HG03135 (cell line): Measurements from ENCODE around the gene OSTM1.

Experiments used
- ATAC-seq: cut with Tn5 transposase; IDR thresholded peaks from one replicate; pipeline ENCODE4 v1.9.1; 2021; ENCODE audit warnings: mild to moderate bottlenecking, moderate library complexity; ENCODE audit not compliant: unreplicated experiment

Gene OSTM1

DNA sequence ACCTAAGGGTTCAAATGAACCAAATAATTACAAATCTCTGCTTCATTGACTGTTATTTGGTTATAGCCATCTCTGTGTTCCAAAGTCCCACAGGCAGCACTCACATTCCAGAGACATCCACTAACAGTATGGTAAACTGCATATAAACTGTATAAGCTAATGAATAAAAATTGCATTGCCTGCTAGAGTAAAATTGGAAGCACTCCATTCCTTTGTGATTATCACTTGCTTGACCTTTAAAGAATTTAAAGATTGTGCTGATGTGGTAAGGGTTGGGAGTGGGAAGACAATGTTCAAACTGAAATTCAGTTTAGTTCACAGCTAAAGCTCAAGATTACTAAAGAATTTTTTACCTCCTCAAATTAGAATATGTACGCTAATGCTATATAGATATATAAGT lies 31.0 kb upstream of the OSTM1 start:
- no peak for ATAC-seq

DNA sequence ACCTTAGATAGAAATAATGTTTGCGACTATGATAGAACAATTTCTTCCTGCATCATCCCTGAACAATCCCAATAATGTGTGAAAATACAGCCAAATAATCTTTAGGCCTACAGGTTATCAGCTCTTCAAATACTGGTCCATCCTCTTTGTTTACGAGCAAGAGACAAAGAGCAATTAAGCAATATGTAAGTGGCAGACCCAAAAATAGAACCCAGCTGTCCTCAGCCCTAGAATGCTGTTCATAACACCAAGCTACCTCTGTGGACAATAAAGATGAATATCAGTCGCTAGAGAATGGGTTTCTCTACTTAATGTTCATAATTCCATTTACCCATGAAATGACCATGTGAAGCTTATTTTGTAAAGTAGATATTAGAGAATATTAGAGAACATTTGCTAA lies 28.4 kb upstream of the OSTM1 start:
- ATAC-seq: no peak

DNA sequence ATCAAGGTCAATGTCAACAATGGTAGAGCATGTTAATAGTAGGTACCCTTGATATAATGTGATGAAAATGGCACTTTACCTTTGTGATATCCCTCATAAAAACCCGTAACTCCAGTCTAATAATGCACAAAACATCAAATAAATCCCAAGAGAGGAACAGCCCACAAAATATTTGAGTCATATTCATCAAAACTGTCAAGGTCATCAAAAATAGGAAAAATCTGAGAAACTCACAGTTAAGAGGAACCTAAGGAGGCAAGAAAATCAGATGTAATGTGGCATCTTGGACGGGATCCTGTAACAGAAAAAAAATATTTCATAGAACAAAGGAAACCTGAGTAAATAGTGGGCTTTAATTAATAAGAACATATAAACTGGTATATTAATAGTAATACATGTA lies 25.5 kb upstream of the OSTM1 start:
- ATAC-seq: no peak

DNA sequence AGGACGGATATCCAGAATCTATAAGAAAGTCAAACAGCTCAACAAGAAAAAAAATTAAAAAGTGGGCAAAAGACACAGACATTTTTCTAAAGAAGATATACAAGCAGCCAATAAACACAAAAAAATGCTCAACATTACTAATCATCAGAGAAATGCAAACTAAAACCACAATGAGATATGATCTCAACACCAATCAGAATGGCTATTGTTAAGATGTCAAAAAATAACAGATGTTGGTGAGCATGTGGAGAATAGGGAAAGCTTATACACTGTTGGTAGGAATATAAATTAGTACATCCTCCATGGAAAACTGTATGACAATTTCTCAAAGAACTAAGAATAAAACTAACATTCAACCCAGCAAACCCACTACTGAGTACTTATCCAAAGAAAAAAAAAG lies 23.3 kb upstream of the OSTM1 start:
- ATAC-seq: no peak

DNA sequence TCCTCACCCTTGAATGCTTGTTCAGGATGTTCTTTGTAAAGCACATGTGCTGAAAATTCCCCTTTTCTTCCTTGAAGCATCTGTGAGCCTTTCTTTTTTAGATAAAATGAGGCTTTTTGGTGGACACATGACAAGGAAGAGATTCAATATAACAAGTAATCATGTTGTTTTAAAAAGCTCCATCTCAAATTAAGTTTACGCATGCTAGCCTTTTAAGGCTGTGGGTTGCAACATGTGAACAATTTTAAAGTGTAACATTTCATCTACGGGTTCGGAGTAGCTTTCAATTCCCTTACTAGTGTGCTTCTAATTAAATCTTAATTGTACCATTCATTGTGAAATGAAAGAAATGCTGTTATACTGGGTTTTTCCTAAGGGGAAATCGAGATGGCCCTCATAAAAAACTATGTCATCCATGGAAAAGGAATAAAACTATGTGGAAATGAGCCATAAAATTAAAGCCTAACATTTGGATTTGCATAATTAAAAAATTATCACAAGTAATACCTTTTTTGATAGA lies 19.3 kb upstream of the OSTM1 start:
- no peak for ATAC-seq

DNA sequence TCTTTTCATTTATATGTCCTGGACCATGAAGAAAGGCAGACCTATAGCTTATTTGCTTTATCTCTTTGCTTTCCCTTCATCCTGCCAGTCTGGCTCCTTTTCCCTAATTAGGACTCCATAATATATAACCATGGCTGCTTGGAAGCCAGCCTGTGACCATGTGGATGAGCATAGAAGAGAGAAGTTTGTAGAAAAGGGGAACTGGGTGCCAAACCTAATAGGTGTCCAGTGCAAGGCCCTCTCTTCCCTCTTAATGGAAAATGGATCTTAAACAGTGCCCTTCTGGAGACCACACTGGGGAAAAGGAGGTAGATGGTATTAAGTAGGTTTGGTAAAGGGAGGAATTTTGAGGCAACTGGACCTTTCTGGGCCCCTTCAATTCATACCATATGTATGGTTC lies 16.7 kb upstream of the OSTM1 start:
- no peak for ATAC-seq

DNA sequence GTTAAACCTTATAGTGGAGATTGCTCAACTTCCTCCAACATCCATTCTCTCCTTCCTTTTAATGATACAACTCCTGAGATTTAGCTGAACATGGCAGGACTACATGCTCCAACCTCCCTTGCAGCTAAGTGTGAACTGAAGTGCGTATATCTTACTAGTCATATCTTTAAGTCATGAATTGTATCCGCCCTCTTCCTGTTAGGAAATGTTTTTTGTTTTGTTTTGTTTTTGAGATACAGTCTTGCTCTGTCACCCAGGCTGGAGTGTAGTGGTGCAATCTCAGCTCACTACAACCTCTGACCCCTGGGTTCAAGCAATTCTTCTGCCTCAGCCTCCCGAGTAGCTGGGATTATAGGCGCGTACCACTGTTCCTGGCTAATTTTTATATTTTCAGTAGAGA lies 8.8 kb upstream of the OSTM1 start:
- no peak for ATAC-seq

DNA sequence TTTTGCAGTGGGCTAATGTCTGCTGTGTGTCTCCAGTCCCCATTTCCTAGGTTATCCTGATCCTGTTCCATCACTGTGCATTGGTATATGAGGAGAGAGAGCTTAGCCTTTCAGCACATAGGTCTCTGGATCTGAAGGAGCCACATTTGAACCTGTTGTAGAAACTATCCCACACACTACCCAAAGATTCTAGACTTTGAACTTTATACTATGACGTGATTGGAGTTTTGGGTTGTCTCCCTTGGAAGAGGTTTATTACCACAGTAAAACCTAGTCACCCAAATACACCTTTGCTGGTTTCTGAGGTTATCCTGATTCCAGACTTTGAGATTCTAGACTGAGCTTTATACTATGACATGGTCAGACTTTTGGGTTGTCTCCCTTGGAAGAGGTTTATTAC lies 8.0 kb upstream of the OSTM1 start:
- ATAC-seq: no peak

DNA sequence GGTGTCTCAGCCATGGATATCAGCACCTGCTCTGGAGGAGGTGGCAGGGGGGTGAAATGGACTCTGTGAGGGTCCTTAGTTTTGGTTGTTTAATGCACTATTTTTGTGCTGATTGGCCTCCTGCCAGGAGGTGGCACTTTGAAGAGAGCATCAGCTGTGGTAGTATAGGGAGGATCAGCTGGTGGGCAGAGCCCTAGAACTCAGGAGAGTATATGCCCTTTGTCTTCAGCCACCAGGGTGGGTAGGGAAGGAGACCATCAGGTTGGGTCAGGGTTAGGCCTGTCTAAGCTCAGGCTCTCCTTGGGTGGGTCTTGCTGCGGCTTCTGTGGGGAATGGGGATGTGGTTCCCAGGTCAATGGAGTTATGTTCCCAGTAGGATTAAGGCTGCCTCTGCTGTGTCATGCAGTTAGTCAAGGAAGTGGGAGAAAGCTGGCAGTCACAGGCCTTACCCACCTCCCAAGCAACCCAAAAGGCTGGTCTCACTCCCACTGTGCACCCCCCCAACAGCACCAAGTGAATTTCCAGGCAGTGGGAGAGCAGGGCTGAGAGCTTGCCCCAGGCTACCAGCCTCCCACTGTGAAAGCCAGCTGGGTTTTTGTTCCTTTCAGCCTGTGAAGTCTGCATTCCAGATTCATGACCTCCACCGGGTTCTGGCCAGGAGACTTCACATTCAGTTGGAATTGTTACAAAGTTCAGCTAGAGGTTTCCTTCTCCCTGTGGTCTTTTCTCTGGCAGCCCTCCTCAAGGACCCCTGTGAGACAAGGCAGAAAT lies 5.7 kb upstream of the OSTM1 start:
- no peak for ATAC-seq

DNA sequence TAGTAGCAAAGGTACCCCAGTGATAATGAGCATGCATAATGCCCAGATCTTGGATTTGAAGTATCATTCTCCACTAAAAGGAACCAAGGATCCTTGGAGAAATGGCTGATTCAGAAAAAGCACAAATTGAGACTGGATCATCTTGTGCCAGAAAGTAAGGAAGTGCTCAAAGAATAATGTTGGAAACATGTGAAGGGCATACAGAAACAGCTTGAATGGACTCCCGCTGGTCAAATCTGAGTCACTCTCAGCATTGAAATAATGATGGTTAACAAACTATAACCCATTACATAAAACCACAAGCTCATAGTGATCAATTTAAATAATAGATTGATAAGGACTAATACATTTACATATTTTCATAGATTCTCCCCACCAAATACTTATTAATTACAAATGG lies 3.6 kb upstream of the OSTM1 start:
- no peak for ATAC-seq

DNA sequence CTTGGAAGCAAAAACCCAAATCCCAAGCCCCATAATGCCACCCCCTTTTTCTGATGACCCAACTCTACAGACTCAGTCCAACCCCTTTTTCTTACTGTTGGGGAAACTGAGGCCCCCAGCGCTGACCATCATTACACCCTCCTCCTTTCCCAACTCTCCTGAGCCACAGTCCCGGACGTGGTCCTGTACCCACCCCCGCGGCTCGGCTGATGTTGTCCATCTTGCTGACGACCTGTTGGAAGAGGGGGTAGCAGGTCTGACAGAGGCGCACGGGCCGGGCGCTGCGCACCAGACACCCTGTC lies 533 bp downstream of the OSTM1 start:
- peak; percentile 53 for ATAC-seq

DNA sequence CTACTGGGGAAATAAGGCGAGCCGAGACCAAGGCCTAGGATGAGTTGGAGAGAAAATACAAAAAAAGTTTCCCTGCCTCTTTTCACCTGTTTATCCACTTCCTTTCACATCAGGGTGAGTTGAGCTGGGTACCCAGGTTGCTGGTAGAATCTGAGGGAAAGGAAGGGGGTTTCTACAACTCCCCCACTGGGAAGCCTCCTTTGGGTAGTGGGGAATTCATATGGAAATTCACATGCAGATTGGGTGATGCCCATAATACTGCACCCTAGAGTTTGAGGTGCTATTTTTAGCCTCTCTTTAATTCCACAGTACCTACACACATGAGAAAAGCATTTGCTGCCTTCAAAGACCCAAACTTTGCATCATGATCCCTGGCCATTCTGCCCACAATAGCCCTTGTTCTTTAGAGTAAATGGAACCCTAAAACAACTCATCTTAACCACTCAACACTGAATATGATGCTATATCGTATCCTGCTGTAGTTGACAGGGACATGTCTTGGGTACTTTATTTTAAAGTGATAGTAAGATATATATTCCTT lies 2.7 kb downstream of the OSTM1 start:
- no peak for ATAC-seq

DNA sequence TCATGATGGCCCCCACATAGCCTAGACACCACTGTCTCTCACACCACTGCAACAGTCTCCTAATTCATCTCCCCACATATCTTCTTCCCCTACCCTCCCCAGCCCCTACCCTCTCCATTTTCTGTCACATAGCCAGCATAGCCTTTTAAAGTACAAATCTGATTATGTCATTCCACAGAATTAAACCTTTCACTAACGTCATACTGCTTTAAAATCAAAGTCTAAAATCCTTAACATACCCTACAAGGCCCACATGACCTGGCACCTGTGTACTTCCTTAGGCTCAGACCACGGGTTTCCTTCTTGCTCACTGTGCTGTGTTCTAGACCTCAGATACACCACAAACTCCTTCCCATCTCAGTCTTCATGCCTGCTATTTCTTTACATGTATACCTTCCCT lies 5.9 kb downstream of the OSTM1 start:
- ATAC-seq: no peak

DNA sequence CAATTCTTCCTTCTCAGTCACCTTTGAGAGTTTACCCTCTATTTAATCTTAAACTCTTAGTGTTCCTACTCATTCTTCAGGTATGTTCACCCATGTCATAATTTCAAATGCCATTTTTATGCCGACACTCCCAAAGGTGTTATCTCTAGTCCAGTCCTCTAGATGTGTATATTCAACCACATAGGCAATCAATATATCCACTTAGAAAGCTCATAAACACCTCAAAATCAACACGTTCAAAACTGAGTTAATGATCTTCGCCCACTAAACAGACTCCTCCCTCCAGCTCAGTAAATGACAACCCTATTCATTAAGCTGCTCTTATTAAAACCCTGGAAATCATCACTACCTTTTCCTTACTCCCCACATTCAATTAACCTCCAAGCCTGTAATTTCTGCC lies 6.4 kb downstream of the OSTM1 start:
- ATAC-seq: no peak

DNA sequence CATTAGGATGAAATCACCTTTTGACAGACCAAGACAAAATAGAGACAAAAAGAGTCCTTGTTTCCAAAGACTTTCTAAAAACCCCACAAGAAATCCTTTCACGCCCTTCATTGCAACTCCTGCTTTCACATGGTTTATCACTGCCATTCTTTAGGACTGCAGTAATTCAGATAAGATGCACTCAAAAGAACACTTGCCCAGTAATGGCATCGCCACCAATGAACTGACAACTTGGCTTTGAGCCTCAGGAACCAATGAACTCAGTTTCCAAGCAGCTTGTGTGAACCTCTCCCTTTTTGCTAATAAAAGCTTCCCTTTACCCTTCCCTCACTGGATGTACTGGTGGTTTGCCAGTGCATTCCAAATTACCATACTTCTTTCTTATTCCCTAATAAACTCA lies 21.8 kb downstream of the OSTM1 start:
- ATAC-seq: no peak

DNA sequence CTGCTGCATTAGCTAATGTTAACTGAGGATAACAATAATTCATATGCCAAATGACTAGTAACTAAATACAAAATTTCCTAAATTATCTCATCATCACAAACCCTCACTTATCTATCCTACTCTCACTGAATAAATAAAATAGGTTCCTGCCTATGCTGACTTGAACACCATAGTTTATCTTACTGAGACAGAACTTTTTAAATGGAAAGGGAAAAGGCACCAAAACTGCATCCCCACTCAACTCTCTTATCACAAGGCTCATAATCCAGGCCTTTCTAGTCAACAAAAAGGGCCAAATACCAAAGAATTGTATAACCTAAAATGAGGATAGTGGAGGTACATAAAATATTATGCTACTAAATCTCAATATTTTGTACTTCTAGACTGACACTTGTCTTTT lies 23.1 kb downstream of the OSTM1 start:
- ATAC-seq: no peak

DNA sequence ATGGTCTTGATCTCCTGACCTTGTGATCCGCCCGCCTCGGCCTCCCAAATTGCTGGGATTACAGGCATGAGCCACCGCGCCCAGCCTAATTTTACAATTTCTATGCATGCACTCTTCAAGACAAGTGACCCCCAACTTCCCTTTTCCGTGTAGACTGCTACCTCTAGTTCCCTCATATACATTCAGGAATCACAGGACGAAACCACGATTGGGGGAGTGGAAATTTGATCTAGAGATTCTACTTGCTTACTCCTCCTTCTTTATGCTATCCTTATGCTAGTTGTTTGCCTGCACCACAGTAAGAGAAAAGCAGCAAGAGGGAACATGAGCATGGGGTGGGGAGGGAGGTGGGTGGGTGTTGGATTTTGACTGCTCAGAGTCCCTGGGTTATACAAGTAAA lies 34.9 kb downstream of the OSTM1 start:
- ATAC-seq: no peak

DNA sequence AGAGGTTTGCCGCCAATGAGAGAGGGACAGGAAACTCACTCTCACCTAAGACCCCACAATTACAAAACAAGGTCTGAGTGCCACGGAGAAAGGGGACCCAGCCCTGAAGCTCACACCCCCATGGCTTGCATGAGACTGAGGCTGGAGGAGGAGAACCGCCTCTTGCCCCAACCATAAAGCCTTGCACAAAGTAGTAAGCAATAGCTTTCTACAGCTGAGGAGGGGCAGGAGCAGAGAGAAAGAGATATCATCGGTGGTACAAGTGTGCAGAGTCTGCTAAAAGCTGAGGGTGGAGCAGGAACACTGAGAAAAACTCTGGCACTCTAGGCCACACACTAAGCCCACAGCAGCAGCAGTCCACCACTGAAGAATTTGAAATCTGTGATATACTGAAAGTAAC lies 37.7 kb downstream of the OSTM1 start:
- no peak for ATAC-seq

DNA sequence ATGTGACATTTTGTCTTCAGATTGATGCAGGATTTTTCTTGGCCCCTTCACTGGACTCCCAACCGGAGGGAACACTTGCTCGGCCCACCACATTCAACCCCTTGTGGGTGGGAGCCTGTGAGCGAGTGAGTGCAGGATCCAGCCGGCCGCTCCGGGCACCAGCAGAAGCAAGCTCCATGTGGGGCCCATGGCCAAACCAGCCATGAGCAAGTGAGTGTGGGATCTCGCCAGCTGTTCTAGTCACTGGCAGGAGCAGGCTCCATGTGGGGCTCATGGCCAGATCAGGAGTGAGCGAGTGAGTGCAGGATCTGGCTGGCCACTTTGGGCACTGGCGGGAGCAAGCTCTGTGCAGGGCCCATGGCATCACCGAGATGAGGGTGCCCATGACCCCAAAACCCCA lies 42.6 kb downstream of the OSTM1 start:
- ATAC-seq: no peak

DNA sequence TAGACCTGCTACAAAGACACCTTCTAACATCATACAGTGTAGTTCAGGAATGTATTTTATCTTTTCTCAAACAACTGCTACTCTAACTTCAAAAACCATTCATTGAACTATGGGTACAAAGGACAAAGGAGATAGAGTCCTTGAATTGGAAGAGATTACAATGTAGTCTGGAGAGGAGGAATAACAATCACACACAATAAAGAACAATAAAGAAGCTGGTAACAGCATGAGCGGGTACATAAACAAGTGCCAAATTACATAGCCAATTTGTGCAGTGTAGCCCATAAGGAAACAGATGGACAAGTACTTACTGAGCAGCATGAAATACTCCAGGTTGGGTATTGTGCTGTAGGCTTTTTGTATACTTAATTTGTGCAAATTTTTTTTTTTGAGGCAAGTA lies 44.3 kb downstream of the OSTM1 start:
- no peak for ATAC-seq

DNA sequence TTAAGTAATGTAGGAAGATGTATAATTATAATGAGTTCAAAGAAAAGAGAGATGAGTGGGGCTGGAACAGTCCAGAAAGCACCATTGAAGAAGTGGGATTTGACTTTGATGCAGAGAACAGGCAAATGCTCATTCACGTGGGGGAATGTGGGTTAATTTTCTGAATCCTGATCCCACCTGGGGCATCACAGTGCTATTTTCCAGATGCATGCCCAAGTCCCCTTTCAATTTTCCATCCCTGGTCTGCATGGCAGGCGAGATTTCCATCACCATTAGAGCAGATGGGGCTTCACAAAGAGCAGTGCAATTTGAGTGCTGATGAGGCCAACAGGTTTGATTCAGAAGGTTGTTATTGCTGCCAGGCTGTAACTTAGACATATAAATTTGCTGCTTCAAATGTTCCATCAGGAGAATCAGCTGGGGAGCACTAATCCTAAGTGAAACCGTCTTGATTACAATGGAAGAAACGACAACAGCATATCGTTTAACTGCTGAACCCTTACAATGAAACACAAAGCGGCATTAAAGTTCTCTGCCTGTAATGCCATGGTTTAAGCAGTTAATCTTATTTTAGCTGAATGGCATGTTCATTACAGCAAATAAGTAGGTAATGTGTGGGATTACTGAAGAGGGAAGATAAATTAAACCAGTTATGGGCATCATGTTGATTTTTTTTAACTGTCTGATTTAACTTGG lies 45.2 kb downstream of the OSTM1 start:
- no peak for ATAC-seq

DNA sequence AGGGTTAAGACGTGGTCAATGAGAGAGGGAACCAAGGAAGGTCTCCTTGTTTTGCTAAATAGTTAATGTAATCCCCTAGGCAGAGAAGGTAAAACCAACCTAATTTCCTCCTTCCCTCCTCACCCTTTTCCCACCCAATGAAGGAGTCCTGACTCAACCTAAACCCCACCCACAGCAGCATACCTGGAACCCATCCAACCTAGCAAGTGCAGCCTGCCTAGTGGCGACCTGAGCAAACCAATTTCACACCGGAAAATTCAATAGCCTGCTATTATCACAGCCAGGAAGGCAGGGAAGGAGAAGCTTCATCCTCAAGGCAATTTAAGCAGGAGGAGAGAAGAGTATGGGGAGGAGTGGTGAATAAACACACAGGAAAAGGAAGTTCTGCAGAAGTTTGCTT lies 46.9 kb downstream of the OSTM1 start:
- no peak for ATAC-seq

DNA sequence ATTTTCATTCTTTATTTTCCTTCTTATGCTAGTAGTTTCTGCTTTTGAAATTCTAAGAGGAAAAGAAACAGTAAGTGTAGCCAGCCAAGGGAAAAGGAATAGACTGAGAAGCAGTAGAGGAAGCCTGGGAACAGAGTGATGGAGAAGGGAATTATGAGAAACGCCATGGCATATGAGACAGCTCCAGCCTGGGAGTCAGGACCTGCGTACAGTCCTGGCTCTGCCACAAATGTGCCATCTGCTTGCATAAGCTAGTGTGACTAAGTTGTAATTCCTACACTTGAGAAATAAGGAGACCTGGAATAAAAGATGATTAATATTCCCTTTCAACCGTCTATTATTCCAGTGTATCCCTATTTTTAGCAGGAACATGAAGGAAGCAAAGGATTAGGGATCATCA lies 47.5 kb downstream of the OSTM1 start:
- ATAC-seq: no peak
